GM10847 (cell line): ENCODE results near the gene PCDH20.

ENCODE experiments used
- POLR2A ChIP-seq: IDR thresholded peaks from 2 replicates; pipeline ENCODE4 v1.6.1; 2011; ENCODE audit not compliant: insufficient read length; ENCODE audit errors: extremely low read depth

PCDH20 gene

GRCh38 chr13:61383111-61383510 is 32.5 kb downstream of the PCDH20 start:
- TF ChIP-seq POLR2A = no peak

GRCh38 chr13:61370520-61370919 is 45.1 kb downstream of the PCDH20 start:
- TF ChIP-seq POLR2A = no peak

GRCh38 chr13:61362522-61362921 is 53.1 kb downstream of the PCDH20 start:
- no peak for TF ChIP-seq POLR2A
